OCI-LY3 (cell line): ENCODE results near the gene NAV1.
"Not testable (repeated sequence)": the region's sequence is repeated elsewhere in the genome, so short reads cannot be mapped to it uniquely, and the experiment has no call there.

Experiments
- H2AFZ ChIP-seq: fragments of 200-600, 300-600 bp; shearing (Covaris generic); 2 replicates; pipeline ENCODE4 v1.6.0; 2014; ENCODE audit warnings: antibody characterized with exemption, low read depth, low read length
- H3K27ac ChIP-seq: fragments of 200-600, 300-600 bp; sonication (generic); 2 replicates; pipeline ENCODE4 v1.5.1; 2014; ENCODE audit warnings: mild to moderate bottlenecking, low read length, moderate library complexity, mixed read lengths
- H3K27me3 ChIP-seq: fragments of 200-600, 300-600 bp; sonication (generic); 2 replicates; pipeline ENCODE4 v1.6.1; 2014; ENCODE audit warnings: low read depth, low read length, mixed read lengths
- H3K36me3 ChIP-seq: fragments of 200-600, 300-600 bp; sonication (generic); replicated peaks from 2 replicates; pipeline ENCODE3; 2014; ENCODE audit warnings: low read depth, low read length, mixed read lengths
- H3K4me1 ChIP-seq: fragments of 300-600, 200-600 bp; sonication (generic); 2 replicates; pipeline ENCODE4 v1.6.1; 2014; ENCODE audit warnings: low read length, mixed read lengths
- H3K4me2 ChIP-seq: fragments of 200-600, 300-600 bp; sonication (generic); 2 replicates; pipeline ENCODE4 v1.6.1; 2014; ENCODE audit warnings: low read length, mixed read lengths
- H3K4me3 ChIP-seq: fragments of 300-600, 200-600 bp; sonication (generic); 2 replicates; pipeline ENCODE4 v1.5.1; 2014; ENCODE audit warnings: antibody characterized with exemption, mild to moderate bottlenecking, low read length, moderate library complexity
- H3K79me2 ChIP-seq: fragments of 300-600, 200-600 bp; shearing (Covaris generic); 2 replicates; pipeline ENCODE4 v1.6.1; 2014; ENCODE audit warnings: mild to moderate bottlenecking, low read length, mixed read lengths
- H3K9ac ChIP-seq: fragments of 300-600, 200-600 bp; shearing (Covaris generic); 2 replicates; pipeline ENCODE4 v1.6.0; 2014; ENCODE audit warnings: mild to moderate bottlenecking, low read length, moderate library complexity
- H3K9me3 ChIP-seq: fragments of 200-600, 300-600 bp; shearing (Covaris generic); 2 replicates; pipeline ENCODE4 v1.6.1; 2014; ENCODE audit warnings: low read length, mixed read lengths; ENCODE audit not compliant: insufficient read depth
- H4K20me1 ChIP-seq: fragments of 200-600, 300-600 bp; sonication (generic); 2 replicates; pipeline ENCODE4 v1.6.1; 2016; ENCODE audit warnings: low read length, mixed read lengths; ENCODE audit not compliant: insufficient read depth
- CTCF ChIP-seq: fragments of 200-600, 300-600 bp; sonication (generic); IDR thresholded peaks from 2 replicates; pipeline ENCODE4 v1.5.1; 2014; ENCODE audit warnings: antibody characterized with exemption, low read length, low read depth
- EZH2phosphoT487 ChIP-seq: fragments of 200-600 bp; shearing (Covaris generic); IDR thresholded peaks from 2 replicates; pipeline ENCODE4 v1.6.1; 2018; ENCODE audit warnings: antibody characterized with exemption, mixed run types, low read depth

The NAV1 gene

GRCh38 chr1:201491896-201492511 lies 46.9 kb upstream of the NAV1 start:
- Histone ChIP-seq H3K79me2 (no peaks in the 10 kb centered on the region), H3K4me3 (no peak overlapping the region), H2AFZ (no peak overlapping the region), H3K9ac (no peak overlapping the region), H3K4me1 (peaks cover 17% of the 10 kb centered on the region), H3K4me2 (no peak overlapping the region), H3K9me3 (no peaks in the 10 kb centered on the region), H4K20me1 (no peaks in the 10 kb centered on the region), H3K36me3 (peaks cover 76% of the 10 kb centered on the region), H3K27ac (no peak overlapping the region), H3K27me3 (no peaks in the 10 kb centered on the region)
- TF ChIP-seq EZH2phosphoT487 (no peak), CTCF (no peak)

GRCh38 chr1:201493026-201493656 lies 45.8 kb upstream of the NAV1 start:
- Histone ChIP-seq H3K4me1 (peaks cover 17% of the 10 kb centered on the region), H3K36me3 (peaks cover 67% of the 10 kb centered on the region)
- not testable (repeated sequence) for H3K9me3 ChIP-seq, H4K20me1 ChIP-seq, H3K4me2 ChIP-seq, H3K79me2 ChIP-seq, H3K4me3 ChIP-seq, H3K27ac ChIP-seq, H2AFZ ChIP-seq, H3K9ac ChIP-seq, H3K27me3 ChIP-seq

- Histone ChIP-seq H3K4me2 (no peak overlapping the region), H3K27me3 (no peaks in the 10 kb centered on the region)
These were observed 44.9 kb upstream of the NAV1 start for GRCh38 chr1:201493757-201494617.

More at GRCh38 chr1:201493757-201494617, 44.9 kb upstream of the NAV1 start:
- Histone ChIP-seq H3K4me1 (peaks cover 17% of the 10 kb centered on the region), H3K36me3 (peaks cover 67% of the 10 kb centered on the region), H2AFZ (no peak overlapping the region), H3K4me3 (no peak overlapping the region), H3K27ac (no peak overlapping the region), H4K20me1 (peaks cover 6% of the 10 kb centered on the region; the same call in 1 of the 2 replicates), H3K9me3 (no peaks in the 10 kb centered on the region), H3K79me2 (peaks cover 10% of the 10 kb centered on the region), H3K9ac (no peak overlapping the region)
- TF ChIP-seq EZH2phosphoT487 (no peak), CTCF (no peak)
